Glomerular endothelial cell (primary cell): ENCODE results near the gene CSHL1. TPM values are rescaled to one million over a fixed set of nuclear protein-coding genes. Genes with fewer than 3 reads are reported as not detected.
A peak's percentile ranks its signal among the peaks of the same experiment; 100 is the strongest.
"Not testable (repeated sequence)": the region's sequence is repeated elsewhere in the genome, so short reads cannot be mapped to it uniquely, and the experiment has no call there.

Source experiments
- DNase-seq: peaks from one replicate; pipeline ENCODE4 v3.0.0-alpha.2; 2011; ENCODE audit warnings: low read depth, low spot score; ENCODE audit errors: extremely low read depth
- total RNA-seq: library from RNA; depleted of rRNA; stranded (reverse); fragments of >200 nt; gene quantifications from 2 replicates; pipeline ENCODE4 v1.2.3, GENCODE V29; 2015

Gene CSHL1
- total RNA-seq, 1 donor from 2014 or later: not detected

GRCh38 chr17:63920050-63920449 lies 9.0 kb upstream of the CSHL1 start:
- not testable (repeated sequence) for DNase-seq

- DNase-seq: peak; percentile 37
These were observed 8.3 kb upstream of the CSHL1 start for GRCh38 chr17:63919311-63919723.

DNA sequence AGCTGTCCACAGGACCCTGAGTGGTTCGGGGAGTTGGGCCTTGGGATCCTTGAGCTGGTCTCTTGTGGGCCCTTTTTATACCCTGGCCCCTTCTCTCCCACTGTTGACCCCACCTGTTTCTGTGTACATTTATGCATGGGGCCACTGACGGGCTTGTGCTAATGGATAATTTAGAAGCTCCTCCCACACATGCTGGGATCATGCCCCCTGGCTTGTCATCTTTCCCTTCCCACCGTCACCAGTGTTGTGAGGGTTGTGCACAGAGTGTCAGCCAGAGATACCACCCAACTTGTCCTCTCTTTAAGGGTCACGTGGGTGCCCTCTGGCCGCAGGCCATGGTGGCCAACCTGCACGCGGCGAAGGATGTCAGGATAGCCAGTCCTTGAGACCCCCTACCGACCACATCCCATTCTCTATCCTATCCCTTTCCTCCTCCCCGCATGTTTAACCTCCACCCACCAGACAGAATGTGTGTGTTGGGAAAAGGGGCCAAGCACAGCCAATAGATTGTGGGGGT lies 7.8 kb upstream of the CSHL1 start, which contains the start of gene GH1:
Gene GH1 (minus strand): TSS at position 51 of the 517 bp plus-strand sequence. CDS start 63 bp downstream, outside the sequence.
- DNase-seq: not testable (repeated sequence)

- no peak for DNase-seq
These were observed 7.2 kb upstream of the CSHL1 start for GRCh38 chr17:63918305-63918704.

GRCh38 chr17:63917646-63918045 lies 6.6 kb upstream of the CSHL1 start:
- DNase-seq: no peak

DNA sequence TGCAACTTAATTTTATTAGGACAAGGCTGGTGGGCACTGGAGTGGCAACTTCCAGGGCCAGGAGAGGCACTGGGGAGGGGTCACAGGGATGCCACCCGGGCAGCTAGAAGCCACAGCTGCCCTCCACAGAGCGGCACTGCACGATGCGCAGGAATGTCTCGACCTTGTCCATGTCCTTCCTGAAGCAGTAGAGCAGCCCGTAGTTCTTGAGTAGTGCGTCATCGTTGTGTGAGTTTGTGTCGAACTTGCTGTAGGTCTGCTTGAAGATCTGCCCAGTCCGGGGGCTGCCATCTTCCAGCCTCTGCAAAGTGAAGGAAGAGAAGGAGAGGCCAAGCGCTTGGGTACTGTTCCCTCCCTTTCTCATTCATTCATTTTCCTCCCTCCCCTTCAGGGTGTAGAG lies 6.1 kb upstream of the CSHL1 start:
- not testable (repeated sequence) for DNase-seq

DNA sequence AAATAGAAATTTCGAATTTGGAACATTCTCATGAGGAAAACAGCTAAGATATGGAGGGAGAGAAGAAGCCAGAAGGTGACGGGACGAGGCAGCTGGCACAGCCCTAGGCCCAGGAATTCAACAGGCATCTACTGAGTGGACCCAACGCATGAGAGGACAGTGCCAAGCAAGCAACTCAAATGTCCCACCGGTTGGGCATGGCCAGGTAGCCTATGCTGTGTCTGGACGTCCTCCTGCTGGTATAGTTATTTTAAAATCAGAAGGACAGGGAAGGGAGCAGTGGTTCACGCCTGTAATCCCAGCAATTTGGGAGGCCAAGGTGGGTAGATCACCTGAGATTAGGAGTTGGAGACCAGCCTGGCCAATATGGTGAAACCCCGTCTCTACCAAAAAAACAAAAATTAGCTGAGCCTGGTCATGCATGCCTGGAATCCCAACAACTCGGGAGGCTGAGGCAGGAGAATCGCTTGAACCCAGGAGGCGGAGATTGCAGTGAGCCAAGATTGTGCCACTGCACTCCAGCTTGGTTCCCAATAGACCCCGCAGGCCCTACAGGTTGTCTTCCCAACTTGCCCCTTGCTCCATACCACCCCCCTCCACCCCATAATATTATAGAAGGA lies 5.6 kb upstream of the CSHL1 start:
- no peak for DNase-seq

- DNase-seq: not testable (repeated sequence)
These were observed 4.7 kb upstream of the CSHL1 start for GRCh38 chr17:63915753-63916152.

GRCh38 chr17:63914471-63914870 lies 3.4 kb upstream of the CSHL1 start:
- no peak for DNase-seq

DNA sequence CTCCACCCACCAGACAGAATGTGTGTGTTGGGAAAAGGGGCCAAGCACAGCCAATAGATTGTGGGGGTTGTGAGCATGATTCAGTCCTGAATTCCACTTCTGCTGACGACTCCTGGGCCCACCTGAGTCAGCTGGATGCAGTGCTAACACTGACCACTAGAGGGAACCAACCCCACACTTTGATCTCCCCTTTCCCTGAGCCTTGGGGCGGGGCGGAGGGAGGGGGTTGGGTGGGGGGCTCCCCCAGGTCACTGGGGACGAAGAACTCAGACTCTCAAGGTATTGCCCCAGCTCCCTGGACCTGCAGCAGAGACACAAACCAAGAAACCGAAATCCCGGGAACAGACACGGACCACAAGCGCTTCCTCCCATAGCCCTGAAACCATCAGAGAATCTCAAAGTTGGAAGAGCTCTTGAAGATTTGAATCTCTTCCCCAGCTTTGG lies 621 bp upstream of the CSHL1 start:
- DNase-seq: no peak

GRCh38 chr17:63910096-63910495 lies 962 bp downstream of the CSHL1 start:
- DNase-seq: no peak

GRCh38 chr17:63909586-63909985 lies 1.5 kb downstream of the CSHL1 start:
- DNase-seq: not testable (repeated sequence)

GRCh38 chr17:63907161-63907778 lies 3.8 kb downstream of the CSHL1 start:
- not testable (repeated sequence) for DNase-seq

GRCh38 chr17:63904796-63905195 lies 6.3 kb downstream of the CSHL1 start:
- DNase-seq: not testable (repeated sequence)

DNA sequence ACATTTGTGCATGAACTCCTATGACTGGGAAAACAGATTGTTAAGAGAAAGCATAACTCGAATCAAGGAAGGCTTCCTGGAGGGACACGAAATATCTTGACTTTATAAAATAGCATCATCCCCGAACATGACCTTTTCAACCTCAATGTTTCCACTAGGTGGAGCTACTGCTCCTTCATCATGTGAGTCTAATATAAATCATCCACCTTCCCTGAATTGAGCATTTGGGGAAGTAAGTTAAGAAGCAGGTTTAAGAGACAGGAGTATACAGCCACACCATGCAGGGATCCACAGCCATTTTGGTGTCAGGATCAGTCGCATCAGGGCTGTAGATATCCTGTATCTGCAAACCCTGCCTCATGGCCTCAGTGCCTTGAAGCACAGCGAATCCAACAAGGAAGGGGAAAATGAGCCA lies 7.3 kb downstream of the CSHL1 start:
- not testable (repeated sequence) for DNase-seq

GRCh38 chr17:63901971-63902370 lies 9.1 kb downstream of the CSHL1 start:
- DNase-seq: not testable (repeated sequence)

GRCh38 chr17:63898899-63899798 lies 11.9 kb downstream of the CSHL1 start:
- not testable (repeated sequence) for DNase-seq

- DNase-seq: not testable (repeated sequence)
These were observed 14.3 kb downstream of the CSHL1 start, which contains the start of gene CSH1 for GRCh38 chr17:63896524-63897354. Gene CSH1 (minus strand): TSS chr17:63896574. CDS start chr17:63896511, 63 bp downstream.

GRCh38 chr17:63894821-63895220 lies 16.2 kb downstream of the CSHL1 start:
- DNase-seq: not testable (repeated sequence)

DNA sequence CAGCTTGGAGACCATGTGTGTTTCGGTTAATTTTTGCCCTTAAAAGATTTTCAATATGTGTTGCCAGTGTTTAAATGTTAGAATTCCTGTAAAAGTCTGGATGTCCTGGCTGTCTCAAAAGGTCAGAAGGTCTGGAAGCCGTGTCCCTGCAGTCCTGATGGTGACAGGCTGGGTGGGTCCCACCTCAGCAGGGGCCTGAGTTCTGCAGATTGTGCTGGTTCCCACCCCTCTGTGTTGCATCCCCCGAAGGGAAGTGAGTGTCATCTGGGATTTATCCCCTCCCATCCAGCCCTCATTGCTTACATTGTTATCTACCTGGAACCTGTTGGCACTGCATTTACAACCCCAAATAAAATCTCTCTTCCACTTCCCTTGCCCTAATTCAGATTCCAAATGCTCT lies 17.0 kb downstream of the CSHL1 start:
- DNase-seq: not testable (repeated sequence)
